Measurements from ENCODE around the gene RSAD2. TPM values are rescaled to one million over a fixed set of nuclear protein-coding genes. Genes with fewer than 3 reads are reported as not detected.
"Not testable (repeated sequence)": the region's sequence is repeated elsewhere in the genome, so short reads cannot be mapped to it uniquely, and the experiment has no call there.

RSAD2 gene
- total and polyA plus RNA-seq, 2 donors (not counting 1 experiment from before 2014, with no cell fraction given): 0.81 to 1.5 TPM

- ATAC-seq (ENCODE audit: low read depth) (no peak), DNase-seq (no peak)
- H2AFZ ChIP-seq (ENCODE audit: insufficient read depth, low read depth, low read length, poor library complexity, severe bottlenecking): no peak overlapping the region
- peaks cover 17% of the 10 kb centered on the region for H3K4me1 Mint-ChIP-seq
- no peaks in the 10 kb centered on the region for H4K20me1 ChIP-seq (ENCODE audit: control insufficient read depth, insufficient read depth, low read length, poor library complexity, severe bottlenecking)
- POLR2A ChIA-PET: no interaction called here
- no peaks in the 10 kb centered on the region for H3K36me3 ChIP-seq (replicated peaks in 1 of 2; ENCODE audit: control extremely low read depth in 1 of 2, control insufficient read depth in 1 of 2, extremely low read depth in 1 of 2, insufficient read depth in 2 of 2, low read length in 1 of 2)
- no peak overlapping the region for H3K27ac ChIP-seq (ENCODE audit: low read length in 2 of 2)
- WGBS (ENCODE audit: insufficient coverage): 73% methylated on average over 10 of the region's 11 CpGs
- no peaks in the 10 kb centered on the region for H3K9me3 ChIP-seq (ENCODE audit: control extremely low read depth in 1 of 3, control insufficient read depth in 2 of 3, insufficient read depth in 1 of 3, low read length in 2 of 3)
- no peak for TF ChIP-seq EZH2 (IDR thresholded peaks at IDR 0.05; ENCODE audit: borderline replicate concordance, insufficient read depth, low read depth, low read length, poor library complexity, severe bottlenecking)
- TF ChIP-seq CTCF (IDR thresholded peaks at IDR 0.05): no peak
- peak overlapping the region; percentile 8 for H3K4me2 ChIP-seq (replicated peaks; ENCODE audit: low read depth, low read length, poor library complexity, severe bottlenecking)
- no peaks in the 10 kb centered on the region for H3K79me2 ChIP-seq (ENCODE audit: control insufficient read depth, insufficient read depth, low read length)
- H3K27me3 Mint-ChIP-seq: no peaks in the 10 kb centered on the region
- no peak overlapping the region for H3K27ac Mint-ChIP-seq
- no peaks in the 10 kb centered on the region for H3K27me3 ChIP-seq (replicated peaks in 1 of 4; ENCODE audit: control extremely low read depth in 1 of 4, control insufficient read depth in 3 of 4, insufficient read depth in 4 of 4, low read length in 3 of 4)
- CTCF ChIA-PET: no interaction called here
- H3K4me3 Mint-ChIP-seq: no peak overlapping the region
- H3K4me3 ChIP-seq (ENCODE audit: control extremely low read depth in 1 of 5, extremely low read depth in 1 of 5, insufficient read depth in 1 of 5, low read depth in 2 of 5, low read length in 4 of 5): no peak overlapping the region
- H3K9ac ChIP-seq (ENCODE audit: low read length): no peak overlapping the region
- H3K9me3 Mint-ChIP-seq (ENCODE audit: insufficient read depth): no peaks in the 10 kb centered on the region
- intact Hi-C loops (cut with micrococcal nuclease): no loop called here
- peaks cover 8% of the 10 kb centered on the region in 2 donors for H3K4me1 ChIP-seq (ENCODE audit: control insufficient read depth in 2 of 2, insufficient read depth in 2 of 2, low read length in 2 of 2)
These were observed 57.4 kb downstream of the RSAD2 start for GRCh38 chr2:6934758-6935651.

DNA sequence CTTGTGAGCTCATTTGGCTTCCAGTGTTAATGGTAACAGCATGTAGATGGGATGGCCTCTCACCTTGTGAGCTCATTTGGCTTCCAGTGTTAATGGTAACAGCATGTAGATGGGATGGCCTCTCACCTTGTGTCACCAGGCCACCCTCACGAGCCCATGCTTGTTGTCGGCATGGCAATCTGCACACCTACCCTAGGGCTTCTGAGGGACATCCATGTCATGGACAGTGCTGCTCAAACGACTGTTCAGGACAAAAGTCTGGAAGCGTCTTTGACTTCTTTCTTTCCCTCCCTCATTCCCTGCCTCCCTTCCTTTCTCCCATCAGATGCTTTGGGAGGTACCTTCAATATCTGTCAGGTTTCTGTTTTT, 58.1 kb downstream of the RSAD2 start:
- 94% methylated on average over 4 of the region's 4 CpGs for WGBS (ENCODE audit: insufficient coverage)
- CTCF ChIA-PET, POLR2A ChIA-PET: not testable (repeated sequence)

More for the DNA sequence above, 58.1 kb downstream of the RSAD2 start:
- H3K9me3 ChIP-seq (ENCODE audit: control extremely low read depth in 1 of 3, control insufficient read depth in 2 of 3, insufficient read depth in 1 of 3, low read length in 2 of 3); H3K27me3 Mint-ChIP-seq; ATAC-seq (ENCODE audit: low read depth); H3K27ac ChIP-seq (ENCODE audit: low read length in 2 of 2); H4K20me1 ChIP-seq (ENCODE audit: control insufficient read depth, insufficient read depth, low read length, poor library complexity, severe bottlenecking); H3K4me3 ChIP-seq (ENCODE audit: control extremely low read depth in 1 of 5, extremely low read depth in 1 of 5, insufficient read depth in 1 of 5, low read depth in 2 of 5, low read length in 4 of 5); intact Hi-C loops (cut with micrococcal nuclease); H3K27ac Mint-ChIP-seq; H3K9me3 Mint-ChIP-seq (ENCODE audit: insufficient read depth); H3K4me2 ChIP-seq (replicated peaks; ENCODE audit: low read depth, low read length, poor library complexity, severe bottlenecking); H3K9ac ChIP-seq (ENCODE audit: low read length); H3K27me3 ChIP-seq (replicated peaks in 1 of 4; ENCODE audit: control extremely low read depth in 1 of 4, control insufficient read depth in 3 of 4, insufficient read depth in 4 of 4, low read length in 3 of 4); H3K4me1 ChIP-seq (ENCODE audit: control insufficient read depth in 2 of 2, insufficient read depth in 2 of 2, low read length in 2 of 2); H3K36me3 ChIP-seq (replicated peaks in 1 of 2; ENCODE audit: control extremely low read depth in 1 of 2, control insufficient read depth in 1 of 2, extremely low read depth in 1 of 2, insufficient read depth in 2 of 2, low read length in 1 of 2); H3K4me3 Mint-ChIP-seq; H2AFZ ChIP-seq (ENCODE audit: insufficient read depth, low read depth, low read length, poor library complexity, severe bottlenecking); H3K79me2 ChIP-seq (ENCODE audit: control insufficient read depth, insufficient read depth, low read length); DNase-seq: not testable (repeated sequence)
- peaks cover 17% of the 10 kb centered on the region for H3K4me1 Mint-ChIP-seq
